K562 (cell line): ENCODE data around the gene SF3A2. TPM values are rescaled to one million over a fixed set of nuclear protein-coding genes. Genes with fewer than 3 reads are reported as not detected.

Experiments used
- ARID1B ChIP-seq: fragments of 450-650 bp; IDR thresholded peaks from 2 replicates; pipeline ENCODE4 v1.6.1; 2016; ENCODE audit warnings: antibody characterized with exemption, mild to moderate bottlenecking, inconsistent platforms
- ARNT ChIP-seq, 2 experiments: fragments of 450-650 bp; IDR thresholded peaks; 2 replicates each; pipeline ENCODE4 v1.6.1; 2016; ENCODE audit warnings: mild to moderate bottlenecking in 1 of 2
- COPS2 ChIP-seq: fragments of 450-650 bp; conservative IDR thresholded peaks from 2 replicates; pipeline ENCODE4 v1.6.1; 2016; ENCODE audit warnings: mild to moderate bottlenecking, moderate library complexity
- CTCF ChIP-seq, 3 experiments: IDR thresholded peaks in 2 of 3; conservative IDR thresholded peaks in 1 of 3; 2 replicates each; pipeline ENCODE4 v1.5.1; 2011 to 2012; ENCODE audit warnings: low read length in 3 of 3, mild to moderate bottlenecking in 3 of 3, control low read depth in 2 of 3, improper control_type of control experiment in 1 of 3, inconsistent platforms in 1 of 3, low read depth in 1 of 3, mixed read lengths in 1 of 3, moderate library complexity in 1 of 3; ENCODE audit not compliant: insufficient read depth in 2 of 3
- DNMT1 ChIP-seq: fragments of 450-650 bp; IDR thresholded peaks from 2 replicates; pipeline ENCODE4 v1.6.1; 2016; ENCODE audit warnings: antibody characterized with exemption, mild to moderate bottlenecking
- DPF2 ChIP-seq: fragments of 450-650 bp; IDR thresholded peaks from 2 replicates; pipeline ENCODE4 v1.6.1; 2016
- EGR1 ChIP-seq: fragments of 450-650 bp; conservative IDR thresholded peaks from 2 replicates; pipeline ENCODE4 v1.6.1; 2017; ENCODE audit warnings: mild to moderate bottlenecking
- ELF2 ChIP-seq: fragments of 250-450 bp; sonication (Bioruptor Pico); IDR thresholded peaks from 2 replicates; pipeline ENCODE4 v1.5.0; 2021; ENCODE audit warnings: mild to moderate bottlenecking
- EWSR1 ChIP-seq: fragments of 450-650 bp; IDR thresholded peaks from 2 replicates; pipeline ENCODE4 v1.6.1; 2018; ENCODE audit warnings: borderline replicate concordance, mild to moderate bottlenecking, low read depth, moderate library complexity; ENCODE audit not compliant: partially characterized antibody
- FIP1L1 ChIP-seq: fragments of 200-400 bp; formaldehyde crosslinking; IDR thresholded peaks from 2 replicates; pipeline ENCODE4 v1.6.1; 2018; ENCODE audit warnings: mild to moderate bottlenecking, low read depth, low read length; ENCODE audit not compliant: poor library complexity, severe bottlenecking
- HMBOX1 ChIP-seq: sonication (generic); IDR thresholded peaks from 2 replicates; pipeline ENCODE4 v1.6.1; 2016
- L3MBTL2 ChIP-seq: fragments of 450-650 bp; IDR thresholded peaks from 2 replicates; pipeline ENCODE4 v1.6.1; 2016; ENCODE audit warnings: mild to moderate bottlenecking, moderate library complexity
- MAX ChIP-seq: sonication (generic); formaldehyde crosslinking; IDR thresholded peaks from 2 replicates; pipeline ENCODE4 v1.9.0; 2022; ENCODE audit warnings: mild to moderate bottlenecking, missing genetic modification reagents
- MXI1 ChIP-seq: IDR thresholded peaks from 2 replicates; pipeline ENCODE4 v1.6.1; 2011; ENCODE audit warnings: low read depth, mild to moderate bottlenecking, improper control_type of control experiment, low read length
- PHF8 ChIP-seq: fragments of 200-600 bp; sonication (generic); IDR thresholded peaks from 2 replicates; pipeline ENCODE4 v1.6.1; 2012; ENCODE audit warnings: mixed run types, mild to moderate bottlenecking, inconsistent platforms, low read length, moderate library complexity, borderline replicate concordance
- POLR2H ChIP-seq: IDR thresholded peaks from 2 replicates; pipeline ENCODE4 v1.6.1; 2016; ENCODE audit warnings: missing genetic modification characterization, low read depth, mild to moderate bottlenecking, control low read depth, missing compliant biosample characterization, moderate library complexity
- POLR3A ChIP-seq: IDR thresholded peaks from 2 replicates; pipeline ENCODE4 v1.6.1; 2011; ENCODE audit warnings: borderline replicate concordance, mild to moderate bottlenecking, moderate library complexity; ENCODE audit not compliant: insufficient read length, insufficient read depth; ENCODE audit errors: extremely low read depth
- SMAD1 ChIP-seq: fragments of 150-350 bp; IDR thresholded peaks from 2 replicates; pipeline ENCODE4 v1.6.1; 2014; ENCODE audit warnings: low read length, low read depth; ENCODE audit not compliant: partially characterized antibody
- SREBF1 ChIP-seq: fragments of 150-350 bp; IDR thresholded peaks from 2 replicates; pipeline ENCODE4 v1.6.1; 2014; ENCODE audit warnings: antibody characterized with exemption, low read depth, low read length, borderline replicate concordance
- TAF1 ChIP-seq: IDR thresholded peaks from 2 replicates; pipeline ENCODE4 v1.6.1; 2011; ENCODE audit warnings: mild to moderate bottlenecking, low read length, moderate library complexity; ENCODE audit not compliant: insufficient read depth, control insufficient read depth, severe bottlenecking; ENCODE audit errors: extremely low read depth
- TBP ChIP-seq: optimal IDR thresholded peaks from 2 replicates; pipeline ENCODE3; 2011; ENCODE audit warnings: low read depth, low read length, improper control_type of control experiment
- TFAM ChIP-seq: fragments of 250-450 bp; sonication (Bioruptor Pico); conservative IDR thresholded peaks from 2 replicates; pipeline ENCODE4 v1.5.0; 2021; ENCODE audit warnings: mild to moderate bottlenecking, moderate library complexity
- U2AF1 ChIP-seq: fragments of 200-400 bp; formaldehyde crosslinking; optimal IDR thresholded peaks from 2 replicates; pipeline ENCODE3; 2017; ENCODE audit warnings: mild to moderate bottlenecking, low read depth, low read length, moderate library complexity
- YY1 ChIP-seq, 3 experiments: IDR thresholded peaks; 2 replicates each; pipeline ENCODE4 v1.6.1; 2011; ENCODE audit warnings: low read length in 2 of 3, mild to moderate bottlenecking in 2 of 3, moderate library complexity in 2 of 3, borderline replicate concordance in 1 of 3, control low read depth in 1 of 3, low read depth in 1 of 3; ENCODE audit not compliant: insufficient read depth in 3 of 3, insufficient replicate concordance in 2 of 3, control insufficient read depth in 1 of 3, insufficient read length in 1 of 3; ENCODE audit errors: extremely low read depth in 1 of 3
- ZBTB7A ChIP-seq: IDR thresholded peaks from 2 replicates; pipeline ENCODE4 v1.6.1; 2011; ENCODE audit warnings: low read depth, mild to moderate bottlenecking, low read length, moderate library complexity, borderline replicate concordance; ENCODE audit not compliant: control insufficient read depth
- polyA plus RNA-seq, 8 experiments: library from polyadenylated mRNA; depleted of rRNA in 4 of 8; stranded (reverse) in 5 of 8; unstranded in 3 of 8; fragments of >200 nt; fragmentation: Nextera tagmentation in 2 of 8; fragmentation: Illumina TruSeq in 1 of 8; extraction: Ambion mirVana in 2 of 8; extraction: Trizol in 1 of 8; gene quantifications; 2 replicates each; pipeline versions ENCODE4 v1.2.1 to v1.2.3, GENCODE V29; 2011 to 2014; ENCODE audit warnings: inconsistent platforms in 1 of 8, missing spikeins in 1 of 8
- total RNA-seq, 7 experiments: library from RNA; depleted of rRNA in 6 of 7; stranded (reverse); fragments of >200 nt in 6 of 7; fragmentation: Illumina TruSeq in 2 of 7; extraction: Trizol in 2 of 7; gene quantifications; 2 replicates each; pipeline versions ENCODE4 v1.2.1 to v1.2.3, GENCODE V29; 2011 to 2021; ENCODE audit warnings: low replicate concordance in 1 of 7

SF3A2 gene
- total and polyA plus RNA-seq, 9 of the 15 experiments (the other 6 are each of a cell fraction or from before 2014, with no cell fraction given), result 0.17 to 194 (median 22.8) TPM

- TF ChIP-seq L3MBTL2 (peak; percentile 100), ARID1B (0 out of 2 replicates have a peak, but pooled peaks have one; percentile 49), HMBOX1 (no peak), ZBTB7A (peak; percentile 91), POLR3A (no peak), TAF1 (peak; percentile 89), MAX (CRISPR knock-in tag) (peak; percentile 98), EWSR1 (no peak), CTCF (IDR thresholded peaks at IDR 0.05 in 2 of 3, conservative IDR thresholded peaks at IDR 0.05 in 1 of 3; ENCODE audit: insufficient read depth in 2 of 3, low read depth in 1 of 3, low read length in 3 of 3) (peak; percentile 96 to 99 (median 99)), SREBF1 (0 out of 2 replicates have a peak, but pooled peaks have one; percentile 13), MXI1 (peak; percentile 100), DNMT1 (no peak), PHF8 (peak; percentile 82), DPF2 (peak; percentile 55), YY1 (IDR thresholded peaks at IDR 0.05; ENCODE audit: borderline replicate concordance in 1 of 3, control insufficient read depth in 1 of 3, extremely low read depth in 1 of 3, insufficient read depth in 3 of 3, insufficient read length in 1 of 3, insufficient replicate concordance in 2 of 3, low read depth in 1 of 3, low read length in 2 of 3) (peak in 2 of 3 experiments; percentile 7 to 31), U2AF1 (peak; percentile 43), COPS2 (no peak), TBP (peak; percentile 79), SMAD1 (peak; percentile 97), TFAM (CRISPR knock-in tag) (no peak), ARNT (IDR thresholded peaks at IDR 0.05) (no peak), POLR2H (tag) (peak; percentile 80), ELF2 (CRISPR knock-in tag) (peak; percentile 88), FIP1L1 (peak; percentile 86), EGR1 (peak; percentile 98)
Observed at GRCh38 chr19:2236314-2237050, at the start of gene SF3A2, which contains the start of gene PLEKHJ1 (continued).
